GM21619 (cell line): ENCODE data around the gene CCDC106.

Experiments
- ATAC-seq: cut with Tn5 transposase; IDR thresholded peaks from one replicate; pipeline ENCODE4 v1.9.1; 2021; ENCODE audit not compliant: unreplicated experiment

The CCDC106 gene

GRCh38 chr19:55635334-55635717, 12.7 kb upstream of the CCDC106 start:
- no peak for ATAC-seq

DNA sequence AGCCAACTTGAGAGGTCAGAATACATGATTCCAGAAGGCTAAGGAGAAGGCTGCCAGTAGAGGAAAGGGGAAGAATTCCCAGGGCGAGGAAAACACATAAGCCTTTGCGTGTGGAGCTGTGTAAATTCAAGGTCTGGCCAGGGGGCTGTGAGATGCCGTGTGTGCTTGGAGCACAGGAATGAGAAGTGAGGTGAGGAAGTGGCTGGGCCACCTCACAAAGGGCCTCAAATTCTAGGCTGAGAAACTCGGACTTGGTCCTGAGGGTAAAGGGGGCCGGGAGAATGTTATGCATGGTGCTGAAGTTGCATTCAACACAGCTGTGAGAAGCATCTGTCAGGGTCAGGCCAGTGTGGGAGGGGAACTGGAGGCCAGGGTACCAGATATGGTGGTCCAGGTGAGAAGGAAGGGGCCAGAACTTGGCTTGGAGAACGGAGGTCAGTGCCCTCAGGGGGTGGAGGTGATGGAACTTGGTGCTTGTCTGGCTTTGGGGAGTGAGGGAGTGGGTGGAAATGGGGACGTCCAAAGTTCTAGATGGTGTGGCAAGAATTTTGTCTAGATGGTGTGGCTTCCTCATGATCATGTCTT, 12.1 kb upstream of the CCDC106 start:
- no peak for ATAC-seq

DNA sequence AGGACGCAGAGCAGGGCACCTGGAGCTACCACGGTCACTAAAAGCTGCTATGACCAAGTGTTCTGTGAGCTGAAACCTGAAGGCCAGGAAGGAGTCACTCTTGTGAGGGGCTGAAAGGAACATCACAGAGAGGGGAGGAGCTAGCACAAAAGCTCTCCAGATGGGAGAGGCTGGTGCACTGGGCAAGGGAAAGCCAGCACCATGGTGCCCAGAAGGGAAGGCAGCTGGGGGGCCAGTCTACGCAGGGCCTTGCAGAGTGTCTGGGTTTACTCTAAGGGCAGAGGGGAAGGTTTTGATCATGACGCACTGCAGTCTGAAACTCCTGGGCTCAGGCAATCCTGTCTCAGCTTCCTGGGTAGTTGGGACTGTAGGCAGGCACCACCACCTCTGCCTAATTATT, 11.3 kb upstream of the CCDC106 start:
- ATAC-seq, result no peak

DNA sequence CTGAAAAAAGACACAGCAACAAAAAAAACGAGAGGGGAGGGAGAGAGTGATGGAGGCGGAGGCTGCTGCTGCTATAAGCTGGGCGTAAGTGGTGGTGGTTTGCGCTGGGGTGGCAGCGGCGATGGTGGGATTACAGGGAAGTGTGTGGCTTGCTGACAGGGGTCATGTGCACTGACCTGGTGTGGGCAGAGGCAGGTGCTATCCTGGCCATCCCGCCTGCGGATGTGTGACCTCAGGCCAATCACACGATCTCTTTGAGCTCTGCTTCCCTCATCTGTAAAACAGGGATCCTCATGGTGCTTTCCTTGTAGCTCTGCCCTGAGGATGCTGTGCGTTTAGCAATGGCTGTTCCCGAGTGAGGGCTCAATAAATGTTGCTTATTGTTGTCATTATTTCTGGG, 10.5 kb upstream of the CCDC106 start:
- ATAC-seq, result no peak

GRCh38 chr19:55638864-55639359, 9.1 kb upstream of the CCDC106 start:
- no peak for ATAC-seq

GRCh38 chr19:55640043-55640576, 7.9 kb upstream of the CCDC106 start:
- ATAC-seq, result no peak

- ATAC-seq, result no peak
These were observed 7.2 kb upstream of the CCDC106 start, which contains the start of gene ZNF580 for GRCh38 chr19:55640577-55641425. Gene ZNF580 (plus strand): TSS chr19:55641002. CDS start chr19:55642509, 1,507 bp downstream.

GRCh38 chr19:55641426-55642152, 6.4 kb upstream of the CCDC106 start:
- ATAC-seq, result no peak

GRCh38 chr19:55642153-55643002, 5.6 kb upstream of the CCDC106 start:
- no peak for ATAC-seq

- no peak for ATAC-seq
These were observed 4.8 kb upstream of the CCDC106 start, which contains the start of gene ZNF581 for GRCh38 chr19:55643003-55643886. Gene ZNF581 (plus strand): TSS chr19:55643649. CDS start chr19:55644572, 923 bp downstream.

- no peak for ATAC-seq
These were observed 4.2 kb upstream of the CCDC106 start for GRCh38 chr19:55643887-55644176.

DNA sequence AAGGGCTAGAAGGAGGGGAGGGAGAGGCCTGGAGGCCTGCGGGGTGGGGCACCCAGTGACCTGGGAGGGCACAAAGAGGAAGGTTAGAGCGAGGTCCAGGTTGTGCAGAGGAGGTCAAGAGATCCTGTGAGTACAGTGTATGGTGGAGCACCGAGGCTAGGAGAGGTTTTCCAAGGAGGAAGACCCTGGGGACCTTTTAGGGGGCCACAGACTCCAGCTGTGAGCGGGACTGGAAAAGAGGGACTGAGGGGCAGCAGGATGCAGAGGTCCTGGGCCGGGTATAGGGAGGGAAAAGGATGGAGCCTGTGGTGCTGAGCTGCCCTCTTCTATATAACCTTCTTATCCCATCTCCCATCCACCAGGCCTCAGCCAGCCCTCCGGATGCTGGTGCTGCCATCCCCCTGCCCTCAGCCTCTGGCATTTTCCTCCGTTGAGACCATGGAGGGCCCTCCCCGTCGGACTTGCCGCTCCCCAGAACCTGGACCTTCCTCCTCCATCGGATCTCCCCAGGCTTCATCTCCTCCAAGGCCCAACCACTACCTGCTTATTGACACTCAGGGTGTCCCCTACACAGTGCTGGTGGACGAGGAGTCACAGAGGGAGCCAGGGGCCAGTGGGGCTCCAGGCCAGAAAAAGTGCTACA, 3.7 kb upstream of the CCDC106 start:
- ATAC-seq, result no peak

DNA sequence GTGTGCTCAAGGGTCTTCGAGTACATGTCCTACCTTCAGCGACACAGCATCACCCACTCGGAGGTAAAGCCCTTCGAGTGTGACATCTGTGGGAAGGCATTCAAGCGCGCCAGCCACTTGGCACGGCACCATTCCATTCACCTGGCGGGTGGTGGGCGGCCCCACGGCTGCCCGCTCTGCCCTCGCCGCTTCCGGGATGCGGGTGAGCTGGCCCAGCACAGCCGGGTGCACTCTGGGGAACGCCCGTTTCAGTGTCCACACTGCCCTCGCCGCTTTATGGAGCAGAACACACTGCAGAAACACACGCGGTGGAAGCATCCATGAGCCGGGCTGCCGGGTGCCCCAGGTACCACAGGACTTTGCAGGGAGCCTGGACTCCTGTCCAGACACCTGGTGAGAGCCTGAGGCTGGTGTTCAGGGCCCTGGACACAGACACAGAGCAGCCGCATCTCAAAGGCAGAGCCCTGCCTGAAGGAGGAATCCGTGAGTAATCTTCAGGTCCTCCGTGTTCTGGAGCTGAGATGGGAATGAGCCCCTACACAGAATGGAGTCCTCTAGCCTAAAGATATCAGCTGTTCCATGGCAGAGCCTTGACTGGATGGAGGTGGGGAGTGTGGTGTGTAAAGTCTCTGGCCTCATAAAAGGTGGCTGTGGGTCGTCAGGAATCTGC, 3.0 kb upstream of the CCDC106 start:
- no peak for ATAC-seq

DNA sequence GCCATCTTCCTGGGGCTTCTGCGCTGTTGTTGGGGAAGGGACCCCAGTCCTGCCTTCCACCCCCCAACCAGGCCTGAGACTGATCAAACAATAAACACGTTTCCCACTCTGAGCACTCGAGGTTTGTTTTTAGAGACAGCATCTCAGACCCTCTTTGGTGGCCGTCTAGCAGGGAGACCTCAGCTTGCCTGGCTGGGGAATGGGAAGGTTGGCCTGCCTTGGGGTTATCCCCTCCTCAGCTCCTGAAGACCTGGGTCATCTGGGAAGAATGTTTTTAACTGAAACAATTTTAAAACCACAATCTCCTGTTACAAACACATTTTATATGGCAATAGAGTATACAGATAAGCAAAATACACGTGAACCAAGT, 2.5 kb upstream of the CCDC106 start:
- no peak for ATAC-seq

DNA sequence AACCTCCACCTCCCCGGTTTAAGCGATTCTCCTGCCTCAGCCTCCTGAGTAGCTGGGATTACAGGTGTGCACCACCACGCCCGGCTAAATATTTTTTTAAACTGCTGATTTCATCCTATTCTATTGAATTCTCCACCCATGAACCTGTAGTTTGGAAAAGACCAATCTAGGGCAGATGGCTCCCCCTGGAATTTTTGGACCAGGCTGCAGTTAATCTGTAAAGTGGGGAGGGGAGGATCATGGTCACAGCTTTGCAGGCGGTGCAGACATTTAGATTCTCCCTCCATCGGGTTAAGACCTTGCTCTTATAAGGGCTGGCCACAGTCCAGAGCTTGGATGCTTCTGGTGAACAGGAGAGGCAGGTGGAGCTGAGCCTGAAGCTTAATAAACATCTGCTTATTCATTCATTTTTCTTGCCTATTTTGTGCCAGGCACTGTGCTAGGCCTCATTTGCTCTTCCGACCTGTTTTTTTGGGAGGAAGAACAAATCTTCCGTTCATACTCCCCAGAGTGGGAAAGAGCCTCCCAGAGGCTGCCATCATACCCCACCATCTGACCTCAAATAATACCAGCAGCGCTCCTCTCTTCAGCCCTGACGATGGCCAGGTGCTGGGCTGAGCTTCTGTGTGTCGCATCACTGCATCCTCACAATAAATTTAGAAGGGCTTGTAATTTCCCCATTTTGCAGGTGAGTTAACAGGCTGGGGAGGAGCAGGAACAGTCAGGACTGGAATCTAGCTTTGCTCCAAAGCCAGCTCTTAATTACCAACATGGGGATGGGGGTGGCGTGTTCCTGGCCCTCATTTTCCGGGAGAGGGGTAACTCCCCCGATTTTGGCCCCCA, 902 bp upstream of the CCDC106 start:
- no peak for ATAC-seq

DNA sequence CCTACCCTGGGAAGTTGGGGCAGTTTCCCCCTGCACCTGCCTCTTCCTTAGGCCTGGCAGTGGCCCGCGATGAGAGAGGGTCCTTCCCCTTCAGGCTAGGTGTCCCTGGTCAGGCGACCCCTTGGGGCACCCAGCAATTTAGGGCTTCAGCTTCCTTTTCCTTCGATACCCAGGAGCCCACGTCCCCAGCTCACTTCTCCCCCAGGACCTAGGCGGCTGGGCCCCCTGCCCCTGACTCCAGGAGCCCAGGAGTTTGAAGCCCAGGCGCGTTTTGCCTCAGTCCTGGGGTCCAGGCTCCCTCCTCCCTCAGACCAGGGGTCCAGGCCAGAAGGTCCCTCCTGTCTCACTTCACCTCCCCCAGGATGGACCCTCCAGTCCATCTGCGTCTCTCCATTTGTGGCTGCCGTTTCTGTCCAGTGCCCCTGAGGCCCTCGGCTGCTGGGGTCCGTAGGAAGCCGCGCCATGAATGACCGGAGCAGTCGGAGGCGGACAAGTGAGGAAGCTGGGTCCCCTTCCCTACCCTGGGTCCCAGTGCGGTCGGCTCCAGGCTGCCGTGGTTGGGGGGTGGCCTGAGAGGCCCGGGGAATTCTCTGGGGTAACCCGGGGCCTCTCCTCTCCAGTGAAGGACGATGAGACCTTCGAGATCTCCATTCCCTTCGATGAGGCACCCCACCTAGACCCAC, 714 bp downstream of the CCDC106 start:
- no peak for ATAC-seq
